Measurements from ENCODE around the gene C19orf44.

C19orf44 gene

DNA sequence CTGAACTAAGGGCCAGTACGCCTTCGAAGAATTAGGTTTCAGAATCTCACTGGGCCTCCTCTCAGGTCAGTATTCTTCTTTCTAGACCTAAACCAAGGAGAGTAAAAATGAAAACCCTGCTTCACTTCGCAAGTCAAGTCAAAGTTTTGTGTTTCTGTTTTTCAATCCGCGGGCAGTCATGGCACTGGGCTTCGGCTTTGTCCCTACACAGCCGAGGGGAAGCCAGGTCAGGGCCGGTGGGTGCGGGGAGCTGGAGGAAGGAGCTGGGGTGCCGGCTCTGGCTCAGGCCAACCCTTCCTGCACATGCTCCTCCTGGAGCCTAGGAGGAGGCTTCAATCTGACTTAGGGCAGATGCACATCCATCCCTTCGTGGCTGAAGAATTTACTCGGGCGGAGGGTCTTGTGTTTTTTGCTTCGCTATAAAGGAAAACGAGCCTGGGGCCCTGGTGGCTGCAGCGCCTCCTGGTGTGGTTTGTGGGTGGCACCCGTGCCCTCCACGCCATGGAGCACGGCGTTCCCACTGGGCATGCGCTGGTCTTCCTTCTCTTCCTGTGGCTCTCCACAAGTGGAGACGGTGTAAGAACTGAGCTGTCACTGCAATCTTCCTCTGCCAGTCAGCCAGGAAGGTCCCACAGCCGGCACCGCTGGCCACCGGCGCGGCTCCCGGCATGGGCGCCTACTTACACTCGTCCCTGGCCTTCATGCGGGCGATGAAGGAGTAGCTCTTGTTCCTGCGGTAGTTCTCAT, 22.5 kb downstream of the C19orf44 start:
- DNase-seq: no peak

DNA sequence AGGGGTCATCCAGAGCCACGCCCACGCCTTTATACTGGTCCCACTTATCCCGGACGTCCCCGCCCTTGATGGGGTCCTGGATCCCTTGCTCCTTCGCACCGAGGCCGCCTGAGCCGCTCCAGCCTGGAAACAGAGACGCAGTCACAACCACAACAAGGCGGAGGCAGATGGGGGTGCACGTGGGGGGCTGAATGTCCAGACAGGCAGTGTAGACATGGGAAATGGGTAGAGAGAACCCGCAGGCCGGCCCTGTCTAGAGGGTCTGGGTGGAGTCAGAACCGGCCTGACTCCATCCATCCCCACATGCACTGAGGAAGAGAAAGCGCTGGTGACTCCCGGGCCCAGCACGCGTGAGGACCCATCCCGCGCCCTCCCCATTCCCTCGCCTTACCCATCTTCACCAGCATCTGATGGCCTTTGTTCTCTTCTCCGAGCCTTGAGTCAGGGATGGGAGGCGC, 23.1 kb downstream of the C19orf44 start:
- DNase-seq: no peak

DNA sequence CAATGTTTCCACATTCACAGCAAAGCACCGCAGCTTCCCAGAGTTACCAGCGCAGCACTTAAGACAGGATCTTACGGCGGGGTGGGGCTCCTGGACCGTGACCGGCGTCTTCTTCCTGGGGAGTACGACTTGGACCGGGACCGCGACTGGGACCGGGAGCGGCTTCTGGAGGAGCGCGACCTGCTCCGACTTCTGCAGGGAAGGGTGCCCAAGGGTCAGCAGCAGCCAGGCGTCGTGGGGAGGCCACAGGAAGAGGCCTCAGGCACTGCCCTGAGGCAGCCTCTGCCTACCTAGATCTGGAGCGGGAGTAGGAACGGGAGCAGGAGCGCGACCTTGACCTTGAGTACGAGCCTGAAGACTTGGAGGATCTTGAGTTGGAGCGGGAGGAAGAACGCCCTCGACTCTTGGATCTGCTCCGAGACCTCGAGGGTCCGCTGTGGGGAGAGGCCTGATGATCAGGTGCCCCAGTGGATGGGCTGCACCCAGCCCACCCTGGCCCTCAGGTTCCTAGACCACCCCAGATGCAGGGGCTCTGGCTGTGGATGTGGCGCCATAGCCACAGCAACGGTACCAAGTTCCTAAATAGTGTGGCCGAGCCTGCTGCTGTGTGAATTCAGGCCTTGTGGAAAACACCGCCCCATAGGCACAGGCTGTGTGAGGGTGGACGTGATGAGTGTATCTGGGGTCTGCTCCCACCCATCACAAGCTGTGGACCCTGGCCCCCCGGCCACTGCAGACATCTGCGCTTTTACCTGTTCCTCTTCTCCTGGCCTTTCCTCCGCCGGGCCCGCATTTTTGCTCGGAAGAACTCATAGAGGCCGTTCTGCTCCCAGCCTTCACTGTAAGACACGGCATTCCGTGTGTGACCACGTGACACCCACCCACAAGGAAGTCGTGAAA, 24.1 kb downstream of the C19orf44 start:
- DNase-seq: no peak

DNA sequence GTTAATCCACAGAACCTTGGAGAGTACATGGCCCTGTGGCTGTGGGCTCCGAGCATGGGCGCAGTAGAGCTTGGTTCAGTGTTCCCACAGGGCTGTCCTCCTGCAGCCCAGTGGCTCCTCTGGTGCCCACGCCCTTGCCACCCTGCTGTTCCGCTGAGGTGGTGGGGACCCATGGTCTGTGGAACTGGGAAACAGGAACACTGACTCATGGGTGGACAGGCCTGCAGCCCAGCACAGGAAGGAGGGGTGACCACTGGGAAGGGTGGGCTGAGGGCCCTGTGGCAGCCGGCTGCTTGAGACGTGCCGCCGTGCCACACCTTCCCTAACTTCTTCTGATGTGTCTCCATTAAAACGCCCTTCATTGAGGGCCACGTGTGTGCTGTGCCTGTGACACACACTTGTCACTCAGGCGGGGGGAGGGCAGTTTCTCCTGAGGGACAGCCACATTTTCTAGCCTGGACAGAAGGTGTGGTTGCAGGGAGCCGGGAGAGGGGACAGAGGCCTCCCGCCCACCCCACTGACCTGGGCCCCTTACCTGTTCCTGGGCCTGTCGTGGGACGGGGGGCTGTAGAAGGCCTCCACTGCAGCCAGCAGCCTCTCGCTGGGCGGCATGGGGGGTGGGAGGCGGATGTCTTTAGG, 24.9 kb downstream of the C19orf44 start:
- DNase-seq: no peak

DNA sequence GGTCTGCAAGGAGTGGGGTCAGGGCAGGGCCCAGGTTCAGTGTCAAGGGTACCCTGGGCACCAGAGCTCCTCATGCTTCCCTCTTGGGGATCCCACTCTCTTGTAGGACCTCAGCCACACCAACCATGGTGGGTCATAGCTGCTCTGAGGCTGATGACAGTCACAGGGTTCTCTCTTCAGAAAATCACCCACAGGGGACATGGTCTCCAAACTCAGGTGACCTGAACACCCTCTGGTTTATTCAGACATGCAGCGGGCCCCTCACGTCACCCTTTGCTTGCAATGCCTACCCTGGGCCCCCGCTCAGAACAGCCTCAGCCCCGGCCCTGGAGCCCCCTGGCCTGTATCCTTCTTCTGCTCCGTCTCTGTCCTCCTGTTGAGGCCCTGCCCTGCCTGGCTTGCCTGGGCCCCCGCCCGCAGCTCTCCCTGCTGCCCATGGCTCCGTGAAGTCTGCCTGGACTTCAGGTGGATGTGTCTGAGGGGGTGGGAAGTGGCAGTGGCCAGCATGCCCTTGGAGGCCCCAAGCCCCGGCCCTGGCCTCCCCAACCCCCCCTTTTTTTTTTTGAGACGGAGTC, 25.6 kb downstream of the C19orf44 start:
- no peak for DNase-seq

DNA sequence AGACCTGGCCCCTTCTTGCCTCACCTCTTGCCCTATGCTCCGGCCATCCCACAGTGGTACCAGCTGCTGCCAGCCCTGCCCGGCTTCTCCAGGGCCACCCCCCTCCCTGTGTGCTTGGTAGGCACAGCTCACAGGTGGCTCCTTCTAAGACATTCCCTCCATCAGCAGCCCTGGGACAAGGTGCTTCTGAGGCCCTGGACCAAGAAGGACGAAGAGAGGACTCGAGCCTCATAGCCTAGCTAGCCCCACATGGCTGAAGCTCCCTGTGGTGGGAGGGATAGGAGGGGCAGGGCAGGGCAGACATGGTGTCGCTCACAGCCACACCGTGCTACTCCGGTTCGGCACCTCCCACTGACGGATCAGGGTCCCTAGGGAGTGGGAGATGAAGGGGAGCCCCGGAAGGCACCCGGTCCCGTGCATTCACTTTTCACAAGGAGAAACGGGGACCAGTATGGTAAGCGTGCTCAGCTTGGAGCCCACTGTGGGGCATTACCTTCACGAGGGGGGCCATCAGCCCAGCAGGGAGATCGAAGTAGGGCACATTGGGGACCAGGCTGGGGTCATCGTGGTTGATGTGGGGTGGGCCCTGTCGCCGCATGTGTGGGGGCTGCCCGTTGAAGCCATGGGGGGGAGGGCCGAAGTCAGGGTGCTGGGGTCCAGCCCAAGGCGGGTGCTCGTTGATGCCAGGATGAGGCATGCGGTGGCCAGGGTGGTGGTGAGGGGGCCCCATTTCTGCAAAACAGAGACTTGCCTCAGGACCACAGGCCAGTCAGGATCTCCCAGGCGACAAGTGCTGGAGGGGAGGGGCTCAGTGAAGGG, 26.6 kb downstream of the C19orf44 start:
- no peak for DNase-seq

DNA sequence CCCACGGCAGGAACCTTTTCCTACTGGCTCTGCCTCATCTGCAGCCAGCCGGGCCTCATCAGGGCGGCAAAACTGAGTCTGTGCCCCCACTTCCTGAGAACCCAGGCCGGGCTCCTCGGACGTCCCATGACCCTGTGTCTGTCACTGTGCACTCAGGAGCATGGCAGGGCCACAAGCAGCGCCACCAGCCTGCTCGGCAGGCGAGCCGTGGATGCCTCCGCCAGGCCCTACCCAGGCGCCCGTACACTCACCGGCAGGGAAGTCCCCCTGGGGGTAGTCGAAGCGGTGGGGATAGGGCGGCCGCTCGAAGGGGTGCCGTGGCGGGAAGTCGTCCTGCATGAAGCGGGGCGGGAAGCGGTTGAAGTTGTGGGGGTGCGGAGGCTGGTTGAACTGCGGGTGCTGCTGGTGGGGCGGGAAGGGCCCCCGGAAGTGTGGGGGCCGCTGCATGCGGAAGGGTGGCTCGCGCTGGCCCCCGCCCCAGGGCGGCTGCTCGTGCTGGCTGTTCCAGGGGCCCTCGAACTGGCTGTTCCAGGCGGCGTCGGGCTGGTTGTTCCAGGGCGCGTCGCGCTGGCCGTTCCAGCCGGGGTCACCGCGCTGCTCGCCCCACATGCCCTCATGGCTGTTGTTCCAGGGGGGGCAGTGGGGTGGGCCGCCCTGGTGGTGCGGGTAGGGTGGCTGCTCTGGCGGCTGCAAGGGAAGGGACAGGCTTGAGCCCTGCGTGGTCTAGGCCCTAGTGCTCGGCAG, 29.0 kb downstream of the C19orf44 start:
- no peak for DNase-seq

DNA sequence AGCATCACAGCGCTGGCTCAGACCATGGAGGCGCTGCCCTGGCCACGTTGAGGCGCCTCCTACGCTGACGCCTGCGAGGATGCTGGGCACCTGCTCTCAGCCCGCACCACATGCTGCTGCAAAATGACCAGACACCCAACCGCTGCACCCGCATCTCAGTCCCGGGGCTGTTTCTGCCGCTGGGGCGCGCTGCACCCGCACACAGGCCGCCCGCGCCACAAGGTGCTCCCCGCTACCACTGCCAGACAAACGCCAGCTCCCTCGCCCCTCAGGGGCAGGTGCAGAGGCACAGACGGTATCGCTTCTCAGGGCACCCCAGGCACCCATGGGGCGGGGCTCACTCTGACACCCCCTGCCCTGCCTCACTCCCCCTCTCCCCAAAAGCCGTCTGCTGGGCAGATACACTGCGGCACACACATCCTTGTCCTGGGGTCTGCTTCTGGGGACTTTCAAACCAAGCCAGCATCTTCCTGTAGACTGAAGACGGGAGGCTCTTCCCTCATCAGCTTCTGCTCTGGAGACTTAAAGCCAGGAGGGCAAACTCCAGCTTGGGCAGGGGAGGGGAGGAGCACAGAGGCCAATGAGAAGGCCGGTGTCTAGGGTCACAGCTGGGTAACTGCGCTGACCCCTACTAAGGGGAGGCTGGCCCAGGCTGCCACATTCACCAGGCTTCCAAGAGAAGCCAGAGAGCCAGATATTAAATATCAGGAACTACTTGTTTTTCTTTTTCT, 29.7 kb downstream of the C19orf44 start:
- DNase-seq: no peak

DNA sequence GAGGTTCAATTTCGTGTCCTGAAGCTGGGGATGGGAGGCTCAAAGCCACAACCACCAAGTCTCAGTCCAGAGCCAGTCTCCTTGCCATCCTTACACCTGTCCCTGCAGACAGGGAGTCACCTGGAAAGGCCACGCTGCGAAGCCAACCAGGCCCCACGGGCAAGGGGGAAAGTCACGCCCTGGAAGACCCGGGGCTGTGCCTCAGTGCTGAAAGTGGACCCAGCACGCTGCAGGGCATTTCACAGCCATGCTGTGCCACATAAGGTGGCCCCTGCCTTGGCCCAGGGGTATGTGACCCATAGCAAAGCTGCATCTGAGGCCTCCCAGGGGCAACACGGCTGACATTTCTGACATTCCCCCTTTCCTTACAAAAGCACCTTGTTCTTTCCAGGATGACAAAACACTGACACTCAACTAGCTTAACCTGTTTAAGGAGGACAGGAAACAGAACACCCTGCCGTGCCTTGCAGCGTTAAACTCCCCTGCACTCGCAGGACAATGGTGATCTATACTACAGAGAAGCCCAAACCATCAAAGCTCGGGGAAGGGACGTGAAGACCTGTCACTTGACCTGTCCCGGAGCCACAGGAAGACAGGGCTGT, 31.2 kb downstream of the C19orf44 start:
- no peak for DNase-seq

DNA sequence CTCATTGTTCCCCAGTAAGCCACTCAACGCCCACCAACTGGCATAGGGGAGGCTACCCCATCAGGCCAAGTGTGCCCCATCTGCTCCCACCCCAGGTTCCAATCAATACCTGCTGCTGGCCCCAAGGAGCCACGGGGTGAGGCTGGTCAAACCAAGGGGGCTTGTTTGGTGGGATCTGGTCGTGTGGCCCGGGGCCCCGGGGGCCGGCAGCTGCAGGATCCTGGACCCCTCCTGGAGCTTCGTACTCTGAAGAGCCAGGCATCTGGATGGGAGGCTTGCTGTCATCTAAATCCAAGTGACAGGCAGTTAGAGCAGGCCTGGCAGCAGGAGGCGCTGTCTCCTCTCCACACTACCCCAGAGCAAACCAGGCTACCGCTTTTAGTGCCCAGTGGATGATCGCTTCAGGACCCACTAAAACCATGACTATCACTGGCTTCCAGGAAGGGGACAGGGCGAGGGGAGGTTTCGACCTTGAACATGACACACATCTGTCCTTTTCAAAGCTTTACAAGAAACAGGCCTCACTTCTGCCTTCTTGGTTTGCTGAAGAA, 31.9 kb downstream of the C19orf44 start:
- DNase-seq: no peak

DNA sequence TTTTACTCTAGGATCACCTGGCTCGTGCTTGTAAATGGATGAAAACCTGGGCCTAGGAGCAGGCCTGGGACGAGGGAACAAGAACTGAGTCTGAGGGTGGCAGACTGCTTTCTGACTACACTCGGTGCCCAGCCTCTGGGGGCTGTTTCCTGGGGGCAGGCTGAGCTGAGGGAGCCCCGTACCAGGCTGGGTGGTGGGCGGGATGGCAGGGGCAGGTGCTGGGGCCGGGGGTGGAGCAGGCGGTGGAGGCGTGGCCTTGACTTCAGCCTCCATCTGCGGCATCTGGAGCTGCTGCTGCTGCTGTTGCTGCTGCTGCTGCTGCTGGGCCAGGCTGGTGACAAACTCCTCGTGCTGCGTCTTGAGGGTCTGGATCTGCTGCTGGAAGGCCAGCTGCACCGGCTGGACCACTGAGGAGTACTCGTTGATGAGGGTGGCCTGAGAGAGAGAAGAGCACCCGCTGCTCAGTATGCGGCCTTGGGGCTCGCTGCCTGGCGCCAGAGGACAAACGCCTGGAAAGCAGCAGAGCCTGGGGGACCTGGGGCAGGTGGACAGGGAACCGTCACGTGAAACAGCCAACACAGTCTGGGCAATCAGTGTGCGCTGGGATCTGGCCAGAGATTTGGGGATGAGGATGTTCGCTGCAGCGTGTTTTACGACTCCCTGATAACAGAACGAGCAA, 33.4 kb downstream of the C19orf44 start:
- DNase-seq: no peak

DNA sequence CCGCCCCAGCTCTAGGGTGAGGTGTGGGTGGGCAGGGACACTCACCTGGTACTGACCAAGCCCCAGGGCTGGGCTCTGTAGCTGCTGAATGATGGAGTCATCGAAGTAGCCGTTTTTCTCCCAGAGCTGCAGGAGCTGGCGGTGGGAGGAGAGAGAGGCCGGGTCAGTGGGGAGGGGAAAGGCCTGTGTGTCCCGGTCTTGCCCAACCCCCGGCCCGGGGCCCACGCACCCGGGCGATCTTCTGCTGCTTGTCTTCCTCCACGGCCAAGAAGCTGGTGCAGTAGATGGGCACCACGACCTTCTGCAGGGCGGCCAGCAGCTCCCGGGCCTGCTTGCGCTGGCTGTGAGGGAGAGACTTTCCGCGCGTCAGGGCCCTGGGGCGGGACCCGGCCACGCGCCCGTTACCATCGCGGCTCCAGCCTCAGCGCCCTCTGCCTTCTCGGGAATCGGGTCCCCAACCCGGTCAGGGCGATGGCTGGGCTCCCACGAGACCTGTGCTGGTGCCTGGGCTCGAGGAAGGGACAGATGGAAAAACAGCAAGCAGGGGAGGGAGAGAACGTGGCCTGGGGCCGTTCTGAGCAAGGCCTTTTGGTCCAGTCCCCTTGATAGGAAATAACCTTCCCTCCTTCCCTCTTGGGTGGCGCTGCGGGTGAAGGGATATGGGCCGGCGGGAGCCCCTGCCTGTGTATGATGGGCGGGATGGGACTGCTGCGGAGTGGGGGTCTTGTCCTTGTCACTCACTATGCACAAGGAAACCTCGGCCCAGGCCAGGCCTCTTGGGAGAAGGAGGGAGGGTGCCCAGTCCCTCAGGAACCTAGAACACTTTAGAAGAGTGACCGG, 34.6 kb downstream of the C19orf44 start:
- no peak for DNase-seq

DNA sequence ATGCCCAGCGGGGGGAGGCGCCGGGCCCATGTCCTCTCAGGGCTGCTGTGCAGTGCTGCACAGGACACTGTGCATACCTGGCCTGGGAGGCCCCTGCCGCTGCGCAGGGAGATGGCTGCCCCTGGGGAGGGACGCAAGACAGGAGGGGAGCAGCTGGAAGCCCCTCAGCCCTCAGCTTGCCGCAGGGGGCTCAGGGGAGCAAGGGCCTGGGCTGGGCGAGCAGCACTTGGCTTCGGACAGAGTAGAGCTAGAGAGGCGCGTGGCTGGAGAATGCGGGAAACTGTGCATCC, 35.1 kb downstream of the C19orf44 start:
- DNase-seq: no peak

DNA sequence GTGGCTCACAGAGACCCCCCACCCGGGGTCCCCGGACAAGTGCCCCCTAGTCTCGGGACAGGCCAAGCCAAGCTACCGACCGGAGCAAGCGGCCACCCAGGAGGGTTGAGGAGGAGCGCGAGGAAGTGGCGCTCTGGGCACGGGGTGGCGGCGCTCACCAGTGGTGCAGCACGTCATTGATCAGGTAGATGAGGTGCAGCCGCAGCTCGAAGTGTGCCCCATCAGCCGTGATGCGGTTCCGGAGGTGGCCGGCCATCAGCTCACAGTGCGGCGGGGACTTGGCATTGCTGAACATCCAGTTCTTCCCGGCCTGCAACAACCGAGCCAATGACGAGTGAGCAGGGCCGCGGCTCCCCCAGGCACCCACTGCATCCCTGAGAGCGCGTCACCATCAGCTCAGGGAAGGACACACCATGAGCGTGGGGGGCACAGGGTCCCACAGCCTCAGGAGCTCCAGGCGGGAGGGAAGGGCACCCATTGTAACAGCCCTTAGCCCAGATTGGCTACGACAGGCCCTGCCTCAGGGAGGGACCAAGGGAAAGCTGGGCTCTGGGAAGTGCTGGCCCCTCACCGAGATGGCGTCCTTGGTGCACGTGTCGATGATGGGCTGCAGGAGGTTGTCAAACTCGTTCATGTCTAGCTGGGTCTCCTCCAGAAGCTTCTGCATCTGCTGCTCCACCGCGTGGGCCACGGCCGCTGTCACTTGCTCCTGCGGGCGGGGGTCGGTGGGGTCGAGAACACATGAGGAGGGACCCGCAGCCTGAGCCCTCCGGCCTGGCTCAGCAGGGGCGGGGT, 36.4 kb downstream of the C19orf44 start:
- DNase-seq: no peak

DNA sequence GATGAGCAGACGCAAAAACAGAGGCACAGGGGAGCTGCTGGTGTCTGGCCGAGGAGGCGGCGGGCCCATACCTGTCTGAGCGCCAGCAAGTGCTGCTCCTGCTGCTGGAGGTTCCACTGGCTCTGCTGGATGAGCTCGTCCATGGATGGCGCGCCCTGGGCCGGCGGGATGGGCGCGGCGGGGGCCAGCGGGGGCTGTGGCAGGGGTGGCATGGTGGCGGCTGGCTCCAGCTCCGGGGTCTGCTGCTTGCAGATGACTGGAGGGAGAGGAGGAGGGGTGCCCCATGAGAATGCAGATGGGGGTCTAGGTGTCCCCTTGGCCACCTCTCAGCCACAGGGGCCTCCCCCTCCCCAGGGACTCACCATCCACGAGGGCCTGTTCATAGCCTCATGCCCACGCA, 39.2 kb downstream of the C19orf44 start:
- no peak for DNase-seq

DNA sequence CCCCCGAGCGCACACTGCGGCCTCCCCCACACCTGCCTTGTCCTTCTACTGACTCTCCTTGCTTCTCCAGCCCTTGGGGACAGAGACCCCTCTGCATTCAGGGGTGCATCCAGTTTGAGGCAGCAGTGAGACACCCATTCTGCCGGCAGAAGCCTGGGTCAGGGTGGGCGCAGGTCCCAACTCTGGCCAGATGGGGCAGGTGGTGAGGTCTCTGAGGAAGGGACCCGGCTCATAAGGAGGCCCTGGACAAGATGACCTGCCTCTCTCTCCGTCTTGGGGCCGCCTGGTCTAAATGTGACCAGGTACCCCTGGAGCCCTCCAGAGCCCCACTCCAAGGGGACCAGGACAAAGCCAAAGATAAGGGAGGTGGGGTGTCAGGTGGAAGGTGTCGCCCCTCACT, 39.9 kb downstream of the C19orf44 start:
- no peak for DNase-seq

DNA sequence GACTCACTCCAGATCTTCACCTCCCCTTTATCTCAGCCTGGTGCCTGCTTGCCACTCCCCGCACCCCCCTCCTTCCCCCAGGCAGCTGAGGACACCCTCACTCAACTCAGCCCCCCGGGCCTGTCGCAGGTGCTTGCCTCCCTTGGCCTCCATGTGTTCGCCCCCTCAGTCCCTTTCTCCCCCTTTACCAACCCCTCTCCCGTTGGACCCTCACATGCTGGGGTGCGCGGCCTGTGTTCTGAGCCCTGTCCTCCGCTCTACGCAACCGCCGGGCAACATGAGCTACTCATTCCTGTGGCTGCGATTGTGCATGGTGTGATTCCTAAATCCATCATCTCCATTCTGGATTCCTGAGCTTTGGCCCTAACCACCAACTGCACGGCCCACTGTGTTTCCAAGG, 40.9 kb downstream of the C19orf44 start:
- DNase-seq: no peak

DNA sequence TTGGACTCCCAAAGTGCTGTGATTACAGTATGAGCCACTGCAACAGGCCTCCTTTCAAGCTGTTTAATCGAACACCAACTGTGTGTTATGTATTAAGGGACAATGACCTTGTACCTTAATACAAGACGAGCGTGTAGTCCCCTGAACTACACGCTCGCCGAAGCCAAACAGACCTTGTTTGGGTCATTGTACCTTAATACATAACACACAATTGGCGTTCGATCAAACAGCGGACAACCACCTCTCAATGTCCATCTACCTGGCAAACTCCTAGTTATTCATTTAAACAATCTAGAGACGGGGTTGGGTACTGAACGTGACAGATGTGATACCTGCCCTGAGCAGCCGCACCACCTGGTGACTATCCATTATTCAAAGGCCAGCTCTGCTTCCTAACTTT, 44.8 kb downstream of the C19orf44 start:
- DNase-seq: no peak
